ENCODE measurements around the gene CAB39. TPM values are rescaled to one million over a fixed set of nuclear protein-coding genes. Genes with fewer than 3 reads are reported as not detected.

Gene CAB39
- polyA plus RNA-seq, 3 donors: 33.1 to 53.8 (median 38.3) TPM

DNA sequence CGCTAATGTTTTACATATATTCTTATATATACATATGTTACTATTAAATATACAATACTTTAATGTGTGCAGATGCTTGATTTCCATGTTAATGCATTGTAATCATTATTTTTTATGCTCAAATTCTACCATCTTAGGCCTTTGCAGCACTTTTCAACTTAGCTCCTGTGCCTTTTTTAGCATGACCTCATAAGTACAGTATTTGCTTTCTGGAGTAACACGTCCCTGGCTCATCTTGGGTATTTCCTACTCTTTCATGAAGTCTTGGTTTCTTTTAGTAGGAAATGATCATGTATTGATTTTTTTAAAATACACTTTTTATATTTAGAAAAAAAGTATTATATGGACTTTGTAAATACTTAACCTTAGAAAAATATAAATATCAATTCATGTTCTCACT lies 36.5 kb downstream of the CAB39 start:
- Mint-ChIP-seq H3K9me3 (peaks cover 0 to 4% (median 0%) of the 10 kb centered on the region in 7 donors), H3K36me3 (peaks cover 24 to 39% of the 10 kb centered on the region in 2 donors), H3K27me3 (ENCODE audit: low read depth in 3 of 3) (no peaks in the 10 kb centered on the region), H3K4me3 (no peak overlapping the region), H3K4me1 (peaks cover 22% of the 10 kb centered on the region), H3K27ac (no peak overlapping the region)
- WGBS (ENCODE audit: insufficient coverage): no CpG with 5 or more reads among the region's 2 CpGs
- Histone ChIP-seq H3K4me3 (replicated peaks in 1 of 3; ENCODE audit: low read depth in 2 of 3, low read length in 3 of 3) (no peak overlapping the region), H3K27ac (ENCODE audit: low read depth in 1 of 2, low read length in 2 of 2) (no peak overlapping the region), H3K9me3 (replicated peaks in 1 of 2; ENCODE audit: control insufficient read depth in 1 of 2, insufficient read depth in 1 of 2, low read length in 2 of 2) (no peaks in the 10 kb centered on the region), H3K4me2 (replicated peaks; ENCODE audit: extremely low read depth, low read length, poor library complexity, severe bottlenecking) (no peak overlapping the region), H3K36me3 (replicated peaks in 1 of 2; ENCODE audit: control insufficient read depth in 1 of 2, insufficient read depth in 2 of 2, low read length in 2 of 2) (peaks cover 11 to 35% of the 10 kb centered on the region in 2 donors), H3K4me1 (ENCODE audit: control insufficient read depth in 1 of 2, insufficient read depth in 2 of 2, low read length in 2 of 2) (no peaks in the 10 kb centered on the region), H4K20me1 (ENCODE audit: insufficient read depth, low read length) (peaks cover 99% of the 10 kb centered on the region), H3K9ac (ENCODE audit: insufficient read depth, low read length, poor library complexity, severe bottlenecking) (no peak overlapping the region), H2AFZ (ENCODE audit: insufficient read depth, low read depth, low read length, poor library complexity, severe bottlenecking) (no peak overlapping the region), H3K27me3 (ENCODE audit: control insufficient read depth in 2 of 2, insufficient read depth in 2 of 2, low read length in 2 of 2) (no peaks in the 10 kb centered on the region), H3K79me2 (ENCODE audit: insufficient read depth, low read length) (peaks cover 99% of the 10 kb centered on the region)
- TF ChIP-seq, protein P1, sequence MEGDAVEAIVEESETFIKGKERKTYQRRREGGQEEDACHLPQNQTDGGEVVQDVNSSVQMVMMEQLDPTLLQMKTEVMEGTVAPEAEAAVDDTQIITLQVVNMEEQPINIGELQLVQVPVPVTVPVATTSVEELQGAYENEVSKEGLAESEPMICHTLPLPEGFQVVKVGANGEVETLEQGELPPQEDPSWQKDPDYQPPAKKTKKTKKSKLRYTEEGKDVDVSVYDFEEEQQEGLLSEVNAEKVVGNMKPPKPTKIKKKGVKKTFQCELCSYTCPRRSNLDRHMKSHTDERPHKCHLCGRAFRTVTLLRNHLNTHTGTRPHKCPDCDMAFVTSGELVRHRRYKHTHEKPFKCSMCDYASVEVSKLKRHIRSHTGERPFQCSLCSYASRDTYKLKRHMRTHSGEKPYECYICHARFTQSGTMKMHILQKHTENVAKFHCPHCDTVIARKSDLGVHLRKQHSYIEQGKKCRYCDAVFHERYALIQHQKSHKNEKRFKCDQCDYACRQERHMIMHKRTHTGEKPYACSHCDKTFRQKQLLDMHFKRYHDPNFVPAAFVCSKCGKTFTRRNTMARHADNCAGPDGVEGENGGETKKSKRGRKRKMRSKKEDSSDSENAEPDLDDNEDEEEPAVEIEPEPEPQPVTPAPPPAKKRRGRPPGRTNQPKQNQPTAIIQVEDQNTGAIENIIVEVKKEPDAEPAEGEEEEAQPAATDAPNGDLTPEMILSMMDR (IDR thresholded peaks at IDR 0.05): no peak
- no peak for DNase-seq
- intact Hi-C loops (cut with micrococcal nuclease): no loop called here

DNA sequence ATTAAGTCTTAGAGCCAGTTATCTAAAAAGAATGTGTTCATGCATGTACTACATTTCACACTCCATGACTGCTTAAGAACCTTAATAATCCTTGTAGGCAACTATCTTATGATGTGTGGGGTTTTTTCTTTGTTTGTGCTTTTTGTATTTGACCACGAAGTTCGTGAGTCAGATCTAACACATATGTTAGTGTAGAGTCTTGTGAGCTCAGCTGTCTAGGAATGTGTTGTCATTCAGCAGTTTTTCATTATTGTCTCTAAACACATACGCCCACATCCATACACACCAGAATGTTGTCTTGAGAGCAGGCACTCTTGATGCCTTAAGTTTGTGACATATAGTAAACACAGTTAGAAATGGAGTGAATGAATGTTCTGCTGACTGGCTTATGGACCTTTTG lies 38.4 kb downstream of the CAB39 start:
- peaks cover 7 to 14% of the 10 kb centered on the region in 2 donors for H3K4me1 ChIP-seq (ENCODE audit: control insufficient read depth in 1 of 2, insufficient read depth in 2 of 2, low read length in 2 of 2)

More for the DNA sequence above, 38.4 kb downstream of the CAB39 start:
- intact Hi-C loops (cut with micrococcal nuclease): no loop called here
- H4K20me1 ChIP-seq (ENCODE audit: insufficient read depth, low read length): peaks cover 99% of the 10 kb centered on the region
- TF ChIP-seq, protein P1 (IDR thresholded peaks at IDR 0.05): no peak
- peaks cover 11 to 16% of the 10 kb centered on the region in 2 donors for H3K36me3 ChIP-seq (replicated peaks in 1 of 2; ENCODE audit: control insufficient read depth in 1 of 2, insufficient read depth in 2 of 2, low read length in 2 of 2)
- peaks cover 21 to 32% of the 10 kb centered on the region in 2 donors for H3K36me3 Mint-ChIP-seq
- no peaks in the 10 kb centered on the region for H3K27me3 ChIP-seq (ENCODE audit: control insufficient read depth in 2 of 2, insufficient read depth in 2 of 2, low read length in 2 of 2)
- no peaks in the 10 kb centered on the region for H3K27me3 Mint-ChIP-seq (ENCODE audit: low read depth in 3 of 3)
- no CpG with 5 or more reads among the region's 3 CpGs for WGBS (ENCODE audit: insufficient coverage)
- no peak for DNase-seq
- no peak overlapping the region for H3K27ac Mint-ChIP-seq
- H3K9me3 ChIP-seq (replicated peaks in 1 of 2; ENCODE audit: control insufficient read depth in 1 of 2, insufficient read depth in 1 of 2, low read length in 2 of 2): peaks cover 0 to 5% of the 10 kb centered on the region in 2 donors
- no peak overlapping the region for H3K4me3 Mint-ChIP-seq
- no peak overlapping the region for H3K9ac ChIP-seq (ENCODE audit: insufficient read depth, low read length, poor library complexity, severe bottlenecking)
- H2AFZ ChIP-seq (ENCODE audit: insufficient read depth, low read depth, low read length, poor library complexity, severe bottlenecking): no peak overlapping the region
- no peak overlapping the region for H3K4me2 ChIP-seq (replicated peaks; ENCODE audit: extremely low read depth, low read length, poor library complexity, severe bottlenecking)
- H3K9me3 Mint-ChIP-seq: peaks cover 2 to 9% (median 4%) of the 10 kb centered on the region in 7 donors
- H3K27ac ChIP-seq (ENCODE audit: low read depth in 1 of 2, low read length in 2 of 2): no peak overlapping the region
- H3K4me1 Mint-ChIP-seq: peaks cover 38% of the 10 kb centered on the region
- no peak overlapping the region for H3K4me3 ChIP-seq (replicated peaks in 1 of 3; ENCODE audit: low read depth in 2 of 3, low read length in 3 of 3)
- peaks cover 99% of the 10 kb centered on the region for H3K79me2 ChIP-seq (ENCODE audit: insufficient read depth, low read length)
